ENCODE data around the gene AKAP6.

- TF ChIP-seq CTCF (IDR thresholded peaks at IDR 0.05) (no peak), POLR2A (IDR thresholded peaks at IDR 0.05) (no peak)
Measured at GRCh38 chr14:32587461-32587860, 258.4 kb downstream of the AKAP6 start.
